Memory B cell (primary cell): ENCODE measurements around the gene MRAP2.
"Not testable (repeated sequence)": the region's sequence is repeated elsewhere in the genome, so short reads cannot be mapped to it uniquely, and the experiment has no call there.

Experiments used
- ATAC-seq: fragments of 150-1000 bp; cut with Tn5 transposase; 2 replicates; pipeline ENCODE4 v1.10.0; 2021; ENCODE audit warnings: low read depth, mild to moderate bottlenecking, moderate library complexity
- DNase-seq, 2 donors: peaks; one replicate each; pipeline ENCODE4 v3.0.0; 2022; ENCODE audit warnings: low spot score in 2 of 2
- H3K27ac Mint-ChIP-seq: one replicate; pipeline ENCODE4 v1.8.0; 2022; ENCODE audit warnings: mild to moderate bottlenecking, moderate library complexity, mixed read lengths
- H3K27me3 Mint-ChIP-seq: one replicate; pipeline ENCODE4 v1.8.0; 2022; ENCODE audit warnings: mixed read lengths
- H3K36me3 Mint-ChIP-seq: one replicate; pipeline ENCODE4 v1.8.0; 2022; ENCODE audit warnings: mild to moderate bottlenecking, mixed read lengths
- H3K4me1 Mint-ChIP-seq: one replicate; pipeline ENCODE4 v1.8.0; 2022; ENCODE audit warnings: mixed read lengths
- H3K4me3 Mint-ChIP-seq: one replicate; pipeline ENCODE4 v1.8.0; 2022; ENCODE audit warnings: mild to moderate bottlenecking, moderate library complexity, mixed read lengths
- H3K9me3 Mint-ChIP-seq: one replicate; pipeline ENCODE4 v1.8.0; 2022; ENCODE audit warnings: mixed read lengths

MRAP2 gene

DNA sequence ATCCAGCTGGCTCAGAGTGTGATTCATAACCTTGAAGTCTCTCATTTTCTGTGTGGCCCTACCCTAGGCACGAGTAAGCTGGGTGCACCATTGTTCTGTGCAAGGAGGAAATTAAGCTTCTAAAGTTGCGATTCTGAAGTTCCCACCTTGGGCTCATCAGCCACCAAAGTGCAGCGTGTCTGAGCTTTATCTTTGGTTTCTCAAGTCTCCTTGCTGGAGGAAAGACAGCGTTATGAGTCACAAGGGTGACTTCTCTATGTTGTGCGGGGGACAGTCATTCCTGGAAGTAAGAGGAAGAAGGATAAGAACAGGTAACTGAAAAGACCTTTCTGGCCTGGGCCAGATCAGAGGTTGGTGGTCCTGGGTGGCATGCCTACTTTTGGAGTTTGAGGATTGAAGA lies 16.8 kb downstream of the MRAP2 start:
- no peak for ATAC-seq
- Mint-ChIP-seq H3K27ac (no peak overlapping the region), H3K27me3 (peaks cover 2% of the 10 kb centered on the region), H3K4me3 (no peak overlapping the region), H3K36me3 (no peaks in the 10 kb centered on the region), H3K4me1 (no peaks in the 10 kb centered on the region), H3K9me3 (no peaks in the 10 kb centered on the region)
- DNase-seq, result no peak

DNA sequence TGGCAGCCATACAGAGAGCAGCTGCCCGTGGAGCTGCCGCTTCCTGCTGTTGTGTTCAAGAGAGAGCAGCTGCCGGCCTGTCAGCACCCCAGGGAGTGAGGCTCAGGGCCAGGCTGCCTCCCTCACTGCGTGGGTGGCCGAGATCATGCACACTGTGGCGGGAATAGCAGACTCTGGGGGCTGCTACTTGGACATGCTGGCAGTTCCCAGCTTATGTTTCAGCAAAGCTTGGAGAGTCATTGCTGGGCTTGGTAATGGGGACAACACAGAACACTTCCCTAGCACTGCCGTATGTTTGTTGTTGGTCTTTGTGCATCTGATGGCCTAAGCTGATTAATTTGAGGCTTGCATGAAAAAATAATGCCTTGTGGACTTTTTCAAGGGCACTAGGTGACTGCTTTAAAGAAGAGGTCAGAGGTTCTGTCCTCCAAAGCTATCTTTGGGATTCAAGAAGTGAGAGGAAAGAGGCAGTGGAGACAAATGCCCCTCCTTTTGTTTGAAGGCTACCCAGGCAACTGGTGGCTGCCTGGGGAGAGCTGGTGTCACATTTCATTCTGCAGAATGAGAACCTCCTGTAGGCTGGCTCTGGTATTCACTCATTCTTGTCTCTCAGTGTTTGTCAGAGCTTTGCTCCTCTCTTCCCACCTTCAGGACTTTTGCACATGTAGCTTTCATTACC lies 18.8 kb downstream of the MRAP2 start:
- no peak overlapping the region for H3K4me3 Mint-ChIP-seq
- ATAC-seq (no peak), DNase-seq (no peak)
- no peaks in the 10 kb centered on the region for H3K4me1 Mint-ChIP-seq
- no peak overlapping the region for H3K27ac Mint-ChIP-seq
- no peaks in the 10 kb centered on the region for H3K36me3 Mint-ChIP-seq
- H3K27me3 Mint-ChIP-seq, result no peaks in the 10 kb centered on the region
- no peaks in the 10 kb centered on the region for H3K9me3 Mint-ChIP-seq

DNA sequence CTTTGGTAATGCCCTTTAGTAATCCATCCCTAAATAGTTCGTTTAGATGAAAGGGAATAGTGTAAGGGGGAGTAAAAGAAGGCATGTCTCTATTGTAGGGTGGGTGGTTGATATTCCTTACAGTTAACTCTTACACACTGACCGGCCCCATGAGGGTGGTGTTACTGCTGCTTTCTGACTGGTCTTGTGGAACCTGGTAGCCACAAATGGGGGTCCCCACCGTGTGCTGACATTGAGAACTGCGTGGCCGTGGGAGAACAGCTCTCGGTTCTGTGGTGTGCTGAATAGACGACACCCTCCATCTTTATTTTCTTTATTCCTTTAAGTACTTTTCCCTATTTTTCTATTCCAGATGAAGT lies 19.3 kb downstream of the MRAP2 start:
- ATAC-seq (no peak), DNase-seq (no peak)
- Mint-ChIP-seq H3K4me1 (no peaks in the 10 kb centered on the region), H3K36me3 (no peaks in the 10 kb centered on the region), H3K27me3 (no peaks in the 10 kb centered on the region), H3K9me3 (no peaks in the 10 kb centered on the region), H3K27ac (no peak overlapping the region), H3K4me3 (no peak overlapping the region)

DNA sequence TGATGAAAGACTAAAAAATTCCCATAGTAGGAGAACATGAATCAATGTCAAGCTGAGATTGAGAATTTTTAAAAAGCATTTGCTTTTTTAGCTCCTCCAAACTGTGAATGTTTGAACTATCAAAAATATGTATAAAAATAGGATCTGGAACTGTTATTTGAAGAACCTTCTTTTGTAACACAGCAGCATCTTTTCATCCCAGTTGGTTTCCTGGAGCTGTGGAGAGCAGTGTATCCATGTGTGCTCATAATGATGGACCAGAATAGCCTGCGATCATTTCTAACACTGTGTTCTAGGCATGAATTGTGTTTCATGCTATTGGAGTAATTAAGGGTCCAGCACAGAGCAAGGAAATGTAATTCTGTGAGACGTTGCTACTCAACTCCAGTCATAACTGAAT lies 22.1 kb downstream of the MRAP2 start:
- Mint-ChIP-seq H3K27me3 (no peaks in the 10 kb centered on the region), H3K36me3 (no peaks in the 10 kb centered on the region), H3K4me1 (no peaks in the 10 kb centered on the region), H3K27ac (no peak overlapping the region), H3K9me3 (no peaks in the 10 kb centered on the region), H3K4me3 (no peak overlapping the region)
- ATAC-seq (no peak), DNase-seq (no peak)

DNA sequence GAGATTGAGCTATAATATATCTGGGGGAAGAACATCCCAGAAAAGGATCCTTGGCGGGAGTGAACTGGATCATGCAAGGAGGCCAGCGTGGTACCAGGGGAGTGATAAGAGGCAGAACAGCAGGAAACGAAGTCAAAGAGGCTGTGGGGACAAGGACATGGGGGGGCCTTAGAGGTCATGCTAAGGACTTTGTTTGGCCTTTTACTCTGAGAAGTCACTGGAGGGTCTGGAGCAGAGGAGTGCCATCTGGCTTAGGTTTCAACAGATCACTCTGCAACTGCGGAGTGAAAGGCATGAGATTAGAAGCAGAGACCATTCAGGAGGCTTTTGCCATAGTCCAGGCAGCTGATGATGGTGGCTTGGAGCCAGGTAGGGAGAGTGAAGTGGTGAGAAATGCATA lies 24.3 kb downstream of the MRAP2 start:
- DNase-seq, result no peak
- no peak for ATAC-seq
- Mint-ChIP-seq H3K9me3 (no peaks in the 10 kb centered on the region), H3K27me3 (no peaks in the 10 kb centered on the region), H3K27ac (no peak overlapping the region), H3K4me3 (no peak overlapping the region), H3K4me1 (no peaks in the 10 kb centered on the region), H3K36me3 (no peaks in the 10 kb centered on the region)

DNA sequence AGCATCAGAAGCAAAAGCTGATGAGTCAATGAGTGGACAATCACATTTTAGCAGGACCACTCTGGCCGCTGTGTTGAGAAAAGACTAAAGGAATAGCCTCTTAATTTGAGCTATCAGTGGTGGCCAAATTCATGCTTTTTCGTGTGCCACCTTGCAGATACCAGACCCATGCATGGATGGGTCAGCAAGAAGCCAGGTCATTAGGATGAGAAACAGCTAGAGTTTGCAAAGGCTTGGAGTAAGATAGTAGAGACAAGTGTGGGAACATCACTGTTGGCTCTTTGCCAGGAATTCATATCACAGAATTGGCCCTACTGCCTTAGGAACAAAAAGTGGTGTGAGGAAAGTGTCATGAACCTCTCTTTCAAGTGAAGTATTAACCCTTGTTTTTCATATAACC lies 25.5 kb downstream of the MRAP2 start:
- Mint-ChIP-seq H3K36me3 (no peaks in the 10 kb centered on the region), H3K27me3 (no peaks in the 10 kb centered on the region), H3K27ac (no peak overlapping the region), H3K4me3 (no peak overlapping the region), H3K4me1 (no peaks in the 10 kb centered on the region), H3K9me3 (no peaks in the 10 kb centered on the region)
- ATAC-seq (no peak), DNase-seq (no peak)

DNA sequence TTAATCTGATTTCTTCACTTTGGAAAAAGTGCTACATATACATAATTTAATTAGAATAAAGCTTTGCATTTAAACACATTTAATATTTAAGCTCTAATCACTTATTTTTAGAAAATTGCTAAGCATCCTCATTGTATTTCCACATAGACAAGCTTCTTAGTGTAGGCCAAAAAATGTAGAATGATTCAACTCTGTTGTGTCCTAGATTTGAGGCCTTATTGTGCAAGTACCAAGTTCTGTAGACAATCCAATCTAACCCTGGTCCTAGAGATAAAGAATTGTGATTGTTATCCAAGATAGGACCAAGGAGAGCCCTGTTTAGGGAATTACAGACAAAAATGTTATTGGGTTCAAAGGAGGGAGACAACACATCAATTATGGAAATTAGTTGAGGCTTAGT lies 27.6 kb downstream of the MRAP2 start:
- Mint-ChIP-seq H3K36me3 (no peaks in the 10 kb centered on the region), H3K27ac (no peak overlapping the region), H3K4me3 (no peak overlapping the region), H3K9me3 (no peaks in the 10 kb centered on the region), H3K4me1 (no peaks in the 10 kb centered on the region), H3K27me3 (no peaks in the 10 kb centered on the region)
- no peak for ATAC-seq
- no peak for DNase-seq

DNA sequence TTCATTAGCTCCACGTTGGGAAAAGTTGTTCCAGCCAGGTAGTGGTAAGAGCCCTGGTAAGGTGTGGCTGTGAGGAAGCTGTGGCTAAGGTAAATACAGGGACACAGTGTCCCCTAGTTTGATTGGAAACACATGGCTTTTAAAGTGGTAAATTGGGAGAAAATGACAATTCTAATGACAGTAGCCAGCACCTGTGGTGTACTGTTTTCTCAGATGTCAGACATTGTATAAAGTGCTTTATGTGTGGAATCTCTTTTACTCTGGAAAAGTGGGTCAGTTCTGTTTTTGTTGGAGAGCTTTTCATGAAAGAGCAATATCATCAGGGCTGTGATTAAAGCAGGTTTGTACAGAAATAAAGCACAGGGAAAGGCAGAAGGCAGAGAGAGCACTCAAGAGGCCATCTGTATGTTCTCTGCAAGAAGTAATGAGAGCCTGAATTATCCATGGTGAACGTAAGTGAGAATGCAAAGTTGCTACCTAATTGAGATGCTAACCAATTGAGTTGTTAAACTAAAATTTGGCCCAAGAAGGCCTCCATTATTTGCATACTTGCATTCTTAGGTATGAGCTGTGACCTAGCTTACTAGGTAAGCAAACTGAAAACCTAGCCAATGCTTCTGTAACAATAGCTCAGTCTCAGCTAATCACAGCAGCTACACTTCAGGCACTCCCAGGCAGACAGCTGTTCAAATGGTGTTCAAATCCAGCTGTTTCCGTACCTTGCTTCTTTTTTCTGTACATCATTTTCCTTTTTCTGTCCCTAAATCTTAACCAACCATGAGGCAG lies 28.2 kb downstream of the MRAP2 start:
- H3K9me3 Mint-ChIP-seq, result no peaks in the 10 kb centered on the region
- H3K4me1 Mint-ChIP-seq, result no peaks in the 10 kb centered on the region
- no peak overlapping the region for H3K4me3 Mint-ChIP-seq
- no peaks in the 10 kb centered on the region for H3K36me3 Mint-ChIP-seq
- no peaks in the 10 kb centered on the region for H3K27me3 Mint-ChIP-seq
- DNase-seq, result no peak
- H3K27ac Mint-ChIP-seq, result no peak overlapping the region
- no peak for ATAC-seq

DNA sequence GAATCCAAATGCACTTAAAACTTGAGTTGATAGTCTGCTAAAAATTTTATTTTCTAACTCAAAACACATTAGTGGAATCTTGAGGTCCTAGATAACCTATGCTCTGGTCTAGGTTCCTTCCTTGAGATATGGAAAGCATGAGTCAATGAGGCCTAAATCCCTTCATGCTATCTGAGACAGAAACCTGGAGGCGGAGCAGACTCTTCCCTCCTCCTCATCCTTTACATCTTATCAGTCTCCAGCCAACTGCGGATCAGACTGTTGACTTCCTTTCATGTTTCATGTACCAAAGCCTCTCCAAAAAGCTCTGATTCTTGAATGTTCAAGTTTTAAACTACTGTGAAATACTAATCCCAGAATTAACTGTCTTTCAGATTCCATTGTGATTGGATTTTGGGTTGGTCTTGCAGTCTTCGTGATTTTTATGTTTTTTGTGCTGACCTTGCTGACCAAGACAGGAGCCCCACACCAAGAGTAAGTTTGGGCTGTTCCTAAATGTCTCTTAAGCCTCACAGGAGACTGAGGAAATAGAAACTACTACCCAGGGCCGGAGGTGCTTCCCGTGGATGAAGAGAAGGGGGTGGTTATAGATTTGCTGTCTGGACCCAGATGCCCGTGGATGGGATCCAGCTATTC lies 29.1 kb downstream of the MRAP2 start:
- H3K4me3 Mint-ChIP-seq, result no peak overlapping the region
- ATAC-seq, result no peak
- no peak overlapping the region for H3K27ac Mint-ChIP-seq
- no peaks in the 10 kb centered on the region for H3K4me1 Mint-ChIP-seq
- H3K9me3 Mint-ChIP-seq, result no peaks in the 10 kb centered on the region
- no peak for DNase-seq
- no peaks in the 10 kb centered on the region for H3K36me3 Mint-ChIP-seq
- H3K27me3 Mint-ChIP-seq, result no peaks in the 10 kb centered on the region

DNA sequence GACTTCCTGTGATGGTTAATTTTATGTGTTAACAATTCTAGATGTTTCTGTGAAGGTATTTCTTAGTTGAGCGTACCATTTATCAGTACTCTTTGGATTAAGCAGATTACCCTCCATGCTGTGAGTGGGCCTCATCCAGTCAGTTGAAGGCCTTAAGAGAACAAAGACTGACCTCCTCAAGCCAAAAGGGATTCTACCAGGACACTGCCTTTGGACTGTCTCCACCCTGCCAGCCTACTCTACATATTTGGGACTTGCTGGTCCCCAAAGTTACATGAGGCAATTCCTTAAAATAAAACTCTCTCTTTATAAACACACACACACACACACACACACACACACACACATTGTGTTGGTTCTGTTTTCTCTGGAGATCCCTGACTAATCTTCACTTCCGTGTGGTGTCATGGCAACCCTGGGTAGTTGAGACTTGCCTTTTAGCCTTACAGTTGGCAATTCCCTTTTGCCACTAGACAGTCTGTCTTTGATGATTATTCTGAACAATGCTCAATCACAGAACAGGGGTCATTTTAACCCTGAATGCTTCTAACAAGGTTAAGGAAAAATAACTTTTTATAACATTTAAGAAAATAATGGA lies 32.2 kb downstream of the MRAP2 start:
- peaks cover 3% of the 10 kb centered on the region for H3K9me3 Mint-ChIP-seq
- H3K4me3 Mint-ChIP-seq, result no peak overlapping the region
- H3K36me3 Mint-ChIP-seq, result no peaks in the 10 kb centered on the region
- no peak overlapping the region for H3K27ac Mint-ChIP-seq
- H3K4me1 Mint-ChIP-seq, result no peaks in the 10 kb centered on the region
- ATAC-seq (no peak), DNase-seq (no peak)
- no peaks in the 10 kb centered on the region for H3K27me3 Mint-ChIP-seq

DNA sequence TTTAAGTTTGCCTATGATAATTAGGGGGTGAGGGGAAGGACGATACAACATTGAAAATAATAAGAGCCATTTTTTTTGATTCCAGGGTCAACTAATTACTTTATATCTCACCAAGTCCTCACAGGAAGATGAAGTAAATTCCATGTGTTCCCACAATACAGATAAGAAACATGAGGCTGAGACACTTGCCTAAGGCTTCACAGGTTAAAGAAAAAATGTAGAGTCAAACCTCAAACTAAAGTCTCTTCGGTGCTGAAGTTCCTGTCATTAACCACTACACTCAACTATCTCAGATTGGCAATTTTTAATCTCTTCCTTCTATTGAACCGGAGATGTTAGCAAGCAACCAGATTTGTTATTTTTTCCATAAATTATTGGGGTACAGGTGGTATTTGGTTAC lies 33.0 kb downstream of the MRAP2 start:
- Mint-ChIP-seq H3K27ac (no peak overlapping the region), H3K4me3 (no peak overlapping the region), H3K4me1 (no peaks in the 10 kb centered on the region), H3K36me3 (no peaks in the 10 kb centered on the region), H3K9me3 (peaks cover 3% of the 10 kb centered on the region), H3K27me3 (no peaks in the 10 kb centered on the region)
- no peak for DNase-seq
- ATAC-seq, result no peak

DNA sequence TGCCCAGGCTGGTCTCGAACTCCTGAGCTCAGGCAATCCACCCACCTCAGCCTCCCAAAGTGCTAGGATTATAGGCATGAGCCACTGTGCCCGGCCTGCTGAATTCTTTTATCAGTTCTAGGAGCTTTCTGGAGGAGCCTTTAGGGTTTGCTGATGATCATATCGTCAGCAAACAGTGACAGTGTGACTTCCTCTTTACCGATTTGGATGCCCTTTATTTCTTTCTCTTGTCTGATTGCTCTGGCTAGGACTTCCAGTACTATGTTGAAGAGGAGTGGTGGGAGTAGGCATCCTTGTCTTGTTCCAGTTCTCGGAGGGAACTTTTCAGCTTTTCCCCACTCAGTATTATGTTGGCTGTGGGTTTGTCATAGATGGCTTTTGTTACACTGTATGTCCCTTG lies 35.3 kb downstream of the MRAP2 start:
- not testable (repeated sequence) for DNase-seq, H3K9me3 Mint-ChIP-seq, H3K27ac Mint-ChIP-seq, ATAC-seq, H3K4me1 Mint-ChIP-seq, H3K27me3 Mint-ChIP-seq, H3K36me3 Mint-ChIP-seq, H3K4me3 Mint-ChIP-seq

DNA sequence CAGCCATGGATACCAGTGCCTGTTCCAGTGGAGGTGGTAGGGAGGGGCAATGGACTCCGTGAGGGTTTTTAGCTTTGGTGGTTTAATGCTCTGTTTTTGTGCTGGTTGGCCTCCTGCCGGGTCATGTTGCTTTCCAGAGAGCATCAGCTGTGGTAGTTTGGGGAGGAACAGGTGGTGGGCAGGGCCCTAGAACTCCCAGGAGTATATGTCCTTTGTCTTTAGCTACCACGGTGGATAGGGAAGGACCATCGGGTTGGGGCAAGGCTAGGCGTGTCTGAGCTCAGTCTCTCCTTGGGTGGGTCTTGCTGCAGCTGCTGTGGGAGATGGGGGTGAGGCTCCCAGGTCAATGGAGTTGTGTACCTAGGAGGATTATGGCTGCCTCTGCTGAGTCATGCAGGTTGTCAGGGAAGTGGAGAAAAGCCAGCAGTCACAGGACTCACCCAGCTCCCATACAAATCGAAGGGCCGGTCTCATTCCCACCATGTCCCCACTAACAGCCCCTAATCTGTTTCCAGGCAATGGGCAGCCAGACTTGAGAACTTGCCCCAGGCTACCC lies 38.9 kb downstream of the MRAP2 start:
- peaks cover 1% of the 10 kb centered on the region for H3K27me3 Mint-ChIP-seq
- no peak for ATAC-seq
- H3K4me3 Mint-ChIP-seq, result no peak overlapping the region

More for the DNA sequence above, 38.9 kb downstream of the MRAP2 start:
- no peak for DNase-seq
- no peaks in the 10 kb centered on the region for H3K36me3 Mint-ChIP-seq
- H3K9me3 Mint-ChIP-seq, result peaks cover 7% of the 10 kb centered on the region
- H3K4me1 Mint-ChIP-seq, result no peaks in the 10 kb centered on the region
- no peak overlapping the region for H3K27ac Mint-ChIP-seq
